Measurements from ENCODE around the gene XYLT1.

The XYLT1 gene

GRCh38 chr16:17374668-17375255 lies 96.0 kb downstream of the XYLT1 start:
- H3K36me3 ChIP-seq = peaks cover 0 to 6% (median 0%) of the 10 kb centered on the region in 11 experiments; a peak in 2 of 22 replicates
- H3K9me3 ChIP-seq (replicated peaks in 1 of 11) = no peaks in the 10 kb centered on the region
- peak overlapping the region in 10 of 11 experiments; percentile 62 to 91 (median 84); a peak in 13 of 22 replicates for H3K4me2 ChIP-seq
- no peak for TF ChIP-seq Cebpa-rat (IDR thresholded peaks at IDR 0.05)
- H4K20me1 ChIP-seq = peaks cover 0 to 47% (median 7%) of the 10 kb centered on the region in 11 experiments; a peak in 9 of 22 replicates
- peaks cover 76 to 97% (median 90%) of the 10 kb centered on the region in 10 experiments for H3K4me1 ChIP-seq
- no peak overlapping the region for H3K4me3 ChIP-seq
- peak overlapping the region in 7 of 11 experiments; percentile 4 to 72 (median 57); a peak in 11 of 22 replicates for H3K27ac ChIP-seq
- no peaks in the 10 kb centered on the region for H3K27me3 ChIP-seq
- 0 out of 22 replicates have a peak overlapping the region, but pooled peaks of 1 of the 11 experiments have one; percentile 43 for H3K9ac ChIP-seq

GRCh38 chr16:17373533-17373932 lies 97.2 kb downstream of the XYLT1 start:
- peaks cover 76 to 97% (median 90%) of the 10 kb centered on the region in 10 experiments for H3K4me1 ChIP-seq

GRCh38 chr16:17372386-17372785 lies 98.4 kb downstream of the XYLT1 start:
- Histone ChIP-seq H3K9me3 (replicated peaks in 1 of 11) (no peaks in the 10 kb centered on the region), H4K20me1 (peaks cover 0 to 29% (median 6%) of the 10 kb centered on the region in 11 experiments; a peak in 7 of 22 replicates), H3K27me3 (no peaks in the 10 kb centered on the region), H3K4me1 (peaks cover 76 to 97% (median 90%) of the 10 kb centered on the region in 10 experiments), H3K36me3 (peaks cover 0 to 6% (median 0%) of the 10 kb centered on the region in 11 experiments; a peak in 2 of 22 replicates), H3K9ac (no peak overlapping the region), H3K4me3 (no peak overlapping the region), H3K4me2 (peak overlapping the region in 8 of 11 experiments; percentile 82 to 95 (median 92); a peak in 14 of 22 replicates), H3K27ac (no peak overlapping the region)
- no peak for TF ChIP-seq Cebpa-rat (IDR thresholded peaks at IDR 0.05)

More at GRCh38 chr16:17373533-17373932, 97.2 kb downstream of the XYLT1 start:
- Histone ChIP-seq H3K9me3 (replicated peaks in 1 of 11) (no peaks in the 10 kb centered on the region), H3K4me3 (no peak overlapping the region), H3K9ac (no peak overlapping the region), H3K27me3 (no peaks in the 10 kb centered on the region), H3K36me3 (peaks cover 0 to 6% (median 0%) of the 10 kb centered on the region in 11 experiments; a peak in 2 of 22 replicates), H3K4me2 (0 out of 22 replicates have a peak overlapping the region, but pooled peaks of 1 of the 11 experiments have one; percentile 1), H4K20me1 (peaks cover 0 to 39% (median 6%) of the 10 kb centered on the region in 11 experiments; a peak in 7 of 22 replicates), H3K27ac (0 out of 22 replicates have a peak overlapping the region, but pooled peaks of 1 of the 11 experiments have one; percentile 4)
- TF ChIP-seq Cebpa-rat (IDR thresholded peaks at IDR 0.05) = no peak

GRCh38 chr16:17371299-17371698 lies 99.5 kb downstream of the XYLT1 start:
- H3K4me2 ChIP-seq = peak overlapping the region; percentile 82 to 95 (median 92)
- no peaks in the 10 kb centered on the region for H3K9me3 ChIP-seq (replicated peaks in 1 of 11)
- no peaks in the 10 kb centered on the region for H3K27me3 ChIP-seq
- peak overlapping the region in 9 of 11 experiments; percentile 85 to 95 (median 92); a peak in 17 of 22 replicates for H3K27ac ChIP-seq
- peaks cover 0 to 8% (median 0%) of the 10 kb centered on the region in 11 experiments; a peak in 3 of 22 replicates for H3K36me3 ChIP-seq
- H3K4me1 ChIP-seq = peaks cover 76 to 97% (median 90%) of the 10 kb centered on the region in 10 experiments
- H3K4me3 ChIP-seq = no peak overlapping the region
- TF ChIP-seq Cebpa-rat (IDR thresholded peaks at IDR 0.05) = no peak
- H3K9ac ChIP-seq = peak overlapping the region in 7 of 11 experiments; percentile 71 to 85 (median 81); a peak in 14 of 22 replicates
- peaks cover 0 to 24% (median 3%) of the 10 kb centered on the region in 11 experiments; a peak in 7 of 22 replicates for H4K20me1 ChIP-seq

GRCh38 chr16:17370731-17371285 lies 100.0 kb downstream of the XYLT1 start:
- Histone ChIP-seq H4K20me1 (peaks cover 0 to 19% (median 0%) of the 10 kb centered on the region in 11 experiments; a peak in 6 of 22 replicates), H3K27me3 (no peaks in the 10 kb centered on the region), H3K4me2 (peak overlapping the region; percentile 82 to 95 (median 92)), H3K27ac (peak overlapping the region; percentile 3 to 95 (median 92); a peak in 21 of 22 replicates), H3K4me3 (peak overlapping the region in 8 of 10 experiments; percentile 14 to 64 (median 52); a peak in 8 of 20 replicates), H3K9ac (peak overlapping the region in 9 of 11 experiments; percentile 69 to 85 (median 81); a peak in 18 of 22 replicates), H3K4me1 (peaks cover 76 to 97% (median 90%) of the 10 kb centered on the region in 10 experiments), H3K36me3 (peaks cover 0 to 10% (median 0%) of the 10 kb centered on the region in 11 experiments; a peak in 3 of 22 replicates), H3K9me3 (replicated peaks in 1 of 11) (no peaks in the 10 kb centered on the region)
- TF ChIP-seq Cebpa-rat (IDR thresholded peaks at IDR 0.05) = no peak

- Histone ChIP-seq H3K4me2 (peak overlapping the region; percentile 82 to 95 (median 92)), H3K4me3 (peak overlapping the region; percentile 16 to 64 (median 52); a peak in 18 of 20 replicates), H3K9ac (peak overlapping the region; percentile 65 to 85 (median 80); a peak in 21 of 22 replicates), H3K4me1 (peaks cover 76 to 97% (median 90%) of the 10 kb centered on the region in 10 experiments), H3K27me3 (no peaks in the 10 kb centered on the region), H3K9me3 (replicated peaks in 1 of 11) (no peaks in the 10 kb centered on the region), H3K27ac (peak overlapping the region; percentile 68 to 95 (median 92); a peak in 21 of 22 replicates), H3K36me3 (peaks cover 0 to 10% (median 0%) of the 10 kb centered on the region in 11 experiments; a peak in 3 of 22 replicates), H4K20me1 (peaks cover 0 to 14% (median 0%) of the 10 kb centered on the region in 11 experiments; a peak in 5 of 22 replicates)
- TF ChIP-seq Cebpa-rat (IDR thresholded peaks at IDR 0.05) = no peak
These were observed 100.5 kb downstream of the XYLT1 start for GRCh38 chr16:17370223-17370707.

- no peaks in the 10 kb centered on the region for H3K27me3 ChIP-seq
- peak overlapping the region; percentile 82 to 95 (median 92) for H3K4me2 ChIP-seq
- H3K4me3 ChIP-seq = peak overlapping the region; percentile 16 to 64 (median 52); a peak in 19 of 20 replicates
- no peak for TF ChIP-seq Cebpa-rat (IDR thresholded peaks at IDR 0.05)
- peak overlapping the region; percentile 65 to 85 (median 80); a peak in 21 of 22 replicates for H3K9ac ChIP-seq
- peaks cover 0 to 10% (median 0%) of the 10 kb centered on the region in 11 experiments; a peak in 3 of 22 replicates for H3K36me3 ChIP-seq
- H3K4me1 ChIP-seq = peaks cover 76 to 97% (median 90%) of the 10 kb centered on the region in 10 experiments
- 0 out of 22 replicates have a peak, but pooled peaks cover 0 to 3% (median 0%) of the 10 kb centered on the region in 11 experiments for H3K9me3 ChIP-seq (replicated peaks in 1 of 11)
- H4K20me1 ChIP-seq = peaks cover 0 to 13% (median 0%) of the 10 kb centered on the region in 11 experiments; a peak in 4 of 22 replicates
- H3K27ac ChIP-seq = peak overlapping the region; percentile 68 to 95 (median 92); a peak in 21 of 22 replicates
These were observed 101.1 kb downstream of the XYLT1 start for GRCh38 chr16:17369421-17370222.
